GM12892 (cell line): ENCODE data around the gene AKAP17A.
A peak's percentile ranks its signal among the peaks of the same experiment; 100 is the strongest.

Experiments used
- POLR2A ChIP-seq: IDR thresholded peaks from 2 replicates; pipeline ENCODE4 v1.6.1; 2011; ENCODE audit warnings: low read depth, low read length, control low read depth
- POLR2AphosphoS5 ChIP-seq: IDR thresholded peaks from 2 replicates; pipeline ENCODE4 v1.6.1; 2011; ENCODE audit warnings: low read depth, low read length, control low read depth
- TAF1 ChIP-seq: IDR thresholded peaks from 2 replicates; pipeline ENCODE4 v1.6.1; 2011; ENCODE audit warnings: low read depth, mild to moderate bottlenecking, control low read depth, low read length, borderline replicate concordance

GRCh38 chrX:1591102-1591862, at the start of gene AKAP17A:
- TF ChIP-seq POLR2AphosphoS5 (no peak), POLR2A (peak; percentile 88), TAF1 (no peak)
